Measurements from ENCODE around the gene ATXN1.

- TF ChIP-seq REST (IDR thresholded peaks at IDR 0.05; ENCODE audit: borderline replicate concordance): no peak
- TF ChIP-seq POLR2AphosphoS5 (IDR thresholded peaks at IDR 0.05): no peak
- TF ChIP-seq CTCF (IDR thresholded peaks at IDR 0.05; ENCODE audit: poor library complexity, severe bottlenecking): no peak
- no peak for TF ChIP-seq EZH2 (IDR thresholded peaks at IDR 0.05; ENCODE audit: borderline replicate concordance, insufficient read depth, low read length, poor library complexity, severe bottlenecking)
- no peak for TF ChIP-seq SMC3 (conservative IDR thresholded peaks at IDR 0.05; ENCODE audit: poor library complexity)
- no peak for TF ChIP-seq MXI1 (conservative IDR thresholded peaks at IDR 0.05; ENCODE audit: poor library complexity, severe bottlenecking)
Observed at GRCh38 chr6:16335176-16335575, 426.1 kb downstream of the ATXN1 start.

All from neural cell (in vitro differentiated cells).